Left lung (tissue), 10 donors: ENCODE data around the gene PTF1A. TPM values are rescaled to one million over a fixed set of nuclear protein-coding genes. Genes with fewer than 3 reads are reported as not detected.

Experiments used
- ATAC-seq: fragments of 200-7000 bp; cut with Tn5 transposase; one replicate; pipeline ENCODE4 v1.9.1; 2020; ENCODE audit warnings: moderate library complexity
- DNase-seq, 4 donors: peaks; one replicate each; pipeline ENCODE4 v3.0.0-alpha.2; 2013 to 2020
- H3K27ac ChIP-seq, 2 donors: fragments of 200-600 bp; sonication (generic) in 1 of 2; one replicate each; pipeline versions ENCODE4 v1.5.0 to v1.8.0; 2020 to 2021
- H3K27me3 ChIP-seq, 2 donors: fragments of 200-600 bp; sonication (generic) in 1 of 2; one replicate each; pipeline versions ENCODE4 v1.5.0 to v1.8.0; 2020 to 2021
- H3K36me3 ChIP-seq, 2 donors: fragments of 200-600 bp; sonication (generic) in 1 of 2; one replicate each; pipeline versions ENCODE4 v1.5.0 to v1.8.0; 2020 to 2021
- H3K4me1 ChIP-seq, 2 donors: fragments of 200-600 bp; one replicate each; pipeline ENCODE4 v1.8.0; 2021
- H3K4me3 ChIP-seq, 2 donors: fragments of 200-600 bp; sonication (generic) in 1 of 2; one replicate each; pipeline versions ENCODE4 v1.5.0 to v1.8.0; 2020 to 2021; ENCODE audit warnings: mild to moderate bottlenecking in 1 of 2
- H3K9me3 ChIP-seq, 2 donors: fragments of 200-600 bp; sonication (generic) in 1 of 2; one replicate each; pipeline versions ENCODE4 v1.5.0 to v1.8.0; 2020 to 2021
- CTCF ChIP-seq, 2 donors: fragments of 200-600 bp; sonication (generic) in 1 of 2; IDR thresholded peaks; one replicate each; pipeline versions ENCODE4 v1.5.0 to v1.8.0; 2021; ENCODE audit warnings: antibody characterized with exemption in 2 of 2
- intact Hi-C, 2 donors: fragments of 100-400 bp; cut with DNase I; formaldehyde crosslinking; loops; one replicate each; pipeline versions ENCODE4 v1.11.2 to v1.14.2; 2022
- polyA plus RNA-seq, 6 donors: library from polyadenylated mRNA; unstranded; fragments of 120-200 nt; gene quantifications; one replicate each; pipeline ENCODE4 v1.2.1, GENCODE V29; 2013; ENCODE audit not compliant: insufficient read length in 6 of 6
- total RNA-seq, 2 donors: library from RNA; stranded (reverse); fragmentation: NEBNext Ultra II Directional; extraction: Animal tissue kit (Norgen Biotek cat#: 25700); gene quantifications; one replicate each; pipeline ENCODE4 v1.2.1, GENCODE V29; 2021
- donor health status: DM: no; HTN: yes; CAD: no.
- donor health status: DM: no; HTN: no; CAD: no.

Gene PTF1A
- total and polyA plus RNA-seq, 8 donors, result 0.30 TPM; not detected in 7

- Histone ChIP-seq H3K4me1 (peaks cover 0 to 7% of the 10 kb centered on the region in 2 donors), H3K27me3 (peaks cover 93 to 100% of the 10 kb centered on the region in 2 donors), H3K4me3 (no peak overlapping the region), H3K36me3 (no peaks in the 10 kb centered on the region), H3K27ac (no peak overlapping the region), H3K9me3 (no peaks in the 10 kb centered on the region)
- DNase-seq (no peak), ATAC-seq (no peak)
- TF ChIP-seq CTCF (IDR thresholded peaks at IDR 0.05), result no peak
- intact Hi-C loops, result no loop called here
These were observed 4.8 kb downstream of the PTF1A start for GRCh38 chr10:23196915-23197314.

GRCh38 chr10:23197416-23197861, 5.3 kb downstream of the PTF1A start:
- no peak for TF ChIP-seq CTCF (IDR thresholded peaks at IDR 0.05)
- ATAC-seq, result no peak
- H3K27me3 ChIP-seq, result peaks cover 93 to 100% of the 10 kb centered on the region in 2 donors
- no peaks in the 10 kb centered on the region for H3K36me3 ChIP-seq
- DNase-seq, result no peak
- no peaks in the 10 kb centered on the region for H3K9me3 ChIP-seq
- peaks cover 0 to 6% of the 10 kb centered on the region in 2 donors for H3K4me1 ChIP-seq
- intact Hi-C loops, result no loop called here
- H3K27ac ChIP-seq, result no peak overlapping the region
- H3K4me3 ChIP-seq, result no peak overlapping the region

- H3K4me1 ChIP-seq, result no peaks in the 10 kb centered on the region
- intact Hi-C loops, result no loop called here
- TF ChIP-seq CTCF (IDR thresholded peaks at IDR 0.05), result no peak
- no peak overlapping the region for H3K27ac ChIP-seq
- DNase-seq, result no peak
- H3K36me3 ChIP-seq, result no peaks in the 10 kb centered on the region
- no peak overlapping the region for H3K4me3 ChIP-seq
- ATAC-seq, result no peak
- H3K9me3 ChIP-seq, result no peaks in the 10 kb centered on the region
- peaks cover 94 to 100% of the 10 kb centered on the region in 2 donors for H3K27me3 ChIP-seq
These were observed 6.5 kb downstream of the PTF1A start for GRCh38 chr10:23198610-23198939.

- ATAC-seq (no peak), DNase-seq (peak in 1 of 4 donors; percentile 71)
- TF ChIP-seq CTCF (IDR thresholded peaks at IDR 0.05), result no peak
- H3K36me3 ChIP-seq, result no peaks in the 10 kb centered on the region
- H3K4me3 ChIP-seq, result no peak overlapping the region
- no peaks in the 10 kb centered on the region for H3K9me3 ChIP-seq
- H3K27me3 ChIP-seq, result peaks cover 96 to 100% of the 10 kb centered on the region in 2 donors
- H3K4me1 ChIP-seq, result no peaks in the 10 kb centered on the region
- no peak overlapping the region for H3K27ac ChIP-seq
- intact Hi-C loops, result no loop called here
These were observed 7.0 kb downstream of the PTF1A start for GRCh38 chr10:23198940-23199767.

GRCh38 chr10:23199768-23200511, 7.8 kb downstream of the PTF1A start:
- no peaks in the 10 kb centered on the region for H3K9me3 ChIP-seq
- no peak overlapping the region for H3K27ac ChIP-seq
- TF ChIP-seq CTCF (IDR thresholded peaks at IDR 0.05), result no peak
- DNase-seq (no peak), ATAC-seq (no peak)
- peaks cover 94 to 100% of the 10 kb centered on the region in 2 donors for H3K27me3 ChIP-seq
- H3K36me3 ChIP-seq, result no peaks in the 10 kb centered on the region
- no peaks in the 10 kb centered on the region for H3K4me1 ChIP-seq
- no peak overlapping the region for H3K4me3 ChIP-seq
- intact Hi-C loops, result no loop called here
